ENCODE results near the gene APOA1.

The APOA1 gene

GRCh38 chr11:116837231-116838091 is at the start of gene APOA1:
Gene APOA1, minus strand, starts transcription at chr11:116837622. Its CDS starts 235 bp downstream, at chr11:116837387.
- no peaks in the 10 kb centered on the region for H3K27me3 Mint-ChIP-seq
- H3K9me3 Mint-ChIP-seq = no peaks in the 10 kb centered on the region
- no peaks in the 10 kb centered on the region for H3K36me3 Mint-ChIP-seq
- H3K4me1 Mint-ChIP-seq = peaks cover 12% of the 10 kb centered on the region
- H3K27ac Mint-ChIP-seq = no peak within 1 kb of the TSS
- no peak within 1 kb of the TSS for H3K4me3 Mint-ChIP-seq

- H3K27ac Mint-ChIP-seq = no peak overlapping the region
- no peaks in the 10 kb centered on the region for H3K9me3 Mint-ChIP-seq
- H3K36me3 Mint-ChIP-seq = peaks cover 1% of the 10 kb centered on the region
- peaks cover 20% of the 10 kb centered on the region for H3K4me1 Mint-ChIP-seq
- H3K27me3 Mint-ChIP-seq = no peaks in the 10 kb centered on the region
- no peak overlapping the region for H3K4me3 Mint-ChIP-seq
Measured at GRCh38 chr11:116885951-116886655, 48.7 kb upstream of the APOA1 start.

- Mint-ChIP-seq H3K27ac (no peak overlapping the region), H3K9me3 (no peaks in the 10 kb centered on the region), H3K36me3 (peaks cover 2% of the 10 kb centered on the region), H3K4me3 (no peak overlapping the region), H3K27me3 (no peaks in the 10 kb centered on the region), H3K4me1 (peaks cover 14% of the 10 kb centered on the region)
Measured at GRCh38 chr11:116882386-116882785, 45.0 kb upstream of the APOA1 start.

GRCh38 chr11:116881143-116881542 is 43.7 kb upstream of the APOA1 start:
- Mint-ChIP-seq H3K4me1 (peaks cover 14% of the 10 kb centered on the region), H3K27ac (no peak overlapping the region), H3K36me3 (peaks cover 2% of the 10 kb centered on the region), H3K4me3 (no peak overlapping the region), H3K9me3 (no peaks in the 10 kb centered on the region), H3K27me3 (no peaks in the 10 kb centered on the region)

- Mint-ChIP-seq H3K4me1 (peaks cover 14% of the 10 kb centered on the region), H3K36me3 (peaks cover 2% of the 10 kb centered on the region), H3K9me3 (no peaks in the 10 kb centered on the region), H3K4me3 (no peak overlapping the region), H3K27ac (peak overlapping the region; percentile 81), H3K27me3 (no peaks in the 10 kb centered on the region)
Measured at GRCh38 chr11:116879800-116880625, 42.6 kb upstream of the APOA1 start.

- Mint-ChIP-seq H3K27ac (no peak overlapping the region), H3K36me3 (peaks cover 11% of the 10 kb centered on the region), H3K9me3 (no peaks in the 10 kb centered on the region), H3K4me1 (peaks cover 8% of the 10 kb centered on the region), H3K27me3 (no peaks in the 10 kb centered on the region), H3K4me3 (no peak overlapping the region)
Measured at GRCh38 chr11:116876656-116877055, 39.2 kb upstream of the APOA1 start.

- peaks cover 5% of the 10 kb centered on the region for H3K4me1 Mint-ChIP-seq
- no peaks in the 10 kb centered on the region for H3K9me3 Mint-ChIP-seq
- H3K4me3 Mint-ChIP-seq = no peak overlapping the region
Measured at GRCh38 chr11:116875194-116875593, 37.8 kb upstream of the APOA1 start.

GRCh38 chr11:116874251-116874650 is 36.8 kb upstream of the APOA1 start:
- H3K27ac Mint-ChIP-seq = no peak overlapping the region
- H3K27me3 Mint-ChIP-seq = no peaks in the 10 kb centered on the region
- H3K4me3 Mint-ChIP-seq = no peak overlapping the region
- no peaks in the 10 kb centered on the region for H3K9me3 Mint-ChIP-seq
- peaks cover 21% of the 10 kb centered on the region for H3K36me3 Mint-ChIP-seq
- H3K4me1 Mint-ChIP-seq = no peaks in the 10 kb centered on the region

More at GRCh38 chr11:116875194-116875593, 37.8 kb upstream of the APOA1 start:
- Mint-ChIP-seq H3K36me3 (peaks cover 16% of the 10 kb centered on the region), H3K27me3 (no peaks in the 10 kb centered on the region), H3K27ac (peak overlapping the region; percentile 1)

GRCh38 chr11:116873381-116873780 is 36.0 kb upstream of the APOA1 start:
- Mint-ChIP-seq H3K36me3 (peaks cover 21% of the 10 kb centered on the region), H3K9me3 (no peaks in the 10 kb centered on the region), H3K27ac (no peak overlapping the region), H3K27me3 (no peaks in the 10 kb centered on the region), H3K4me3 (no peak overlapping the region), H3K4me1 (no peaks in the 10 kb centered on the region)

- Mint-ChIP-seq H3K9me3 (no peaks in the 10 kb centered on the region), H3K36me3 (peaks cover 25% of the 10 kb centered on the region), H3K27ac (no peak overlapping the region), H3K4me3 (no peak overlapping the region), H3K27me3 (no peaks in the 10 kb centered on the region), H3K4me1 (no peaks in the 10 kb centered on the region)
Measured at GRCh38 chr11:116871248-116871647, 33.8 kb upstream of the APOA1 start.

- Mint-ChIP-seq H3K4me1 (no peaks in the 10 kb centered on the region), H3K27ac (no peak overlapping the region), H3K36me3 (peaks cover 27% of the 10 kb centered on the region), H3K4me3 (no peak overlapping the region), H3K27me3 (no peaks in the 10 kb centered on the region), H3K9me3 (no peaks in the 10 kb centered on the region)
Measured at GRCh38 chr11:116870054-116870453, 32.6 kb upstream of the APOA1 start.

GRCh38 chr11:116869610-116870009 is 32.2 kb upstream of the APOA1 start:
- Mint-ChIP-seq H3K36me3 (peaks cover 27% of the 10 kb centered on the region), H3K27ac (no peak overlapping the region)

GRCh38 chr11:116868066-116868465 is 30.6 kb upstream of the APOA1 start:
- Mint-ChIP-seq H3K4me1 (no peaks in the 10 kb centered on the region), H3K27me3 (no peaks in the 10 kb centered on the region), H3K36me3 (peaks cover 28% of the 10 kb centered on the region), H3K4me3 (no peak overlapping the region), H3K9me3 (no peaks in the 10 kb centered on the region), H3K27ac (no peak overlapping the region)

More at GRCh38 chr11:116869610-116870009, 32.2 kb upstream of the APOA1 start:
- Mint-ChIP-seq H3K4me1 (no peaks in the 10 kb centered on the region), H3K4me3 (no peak overlapping the region), H3K27me3 (no peaks in the 10 kb centered on the region), H3K9me3 (no peaks in the 10 kb centered on the region)

- no peak overlapping the region for H3K27ac Mint-ChIP-seq
Measured at GRCh38 chr11:116867619-116868018, 30.2 kb upstream of the APOA1 start.

GRCh38 chr11:116866804-116867455 is 29.5 kb upstream of the APOA1 start:
- H3K36me3 Mint-ChIP-seq = peaks cover 24% of the 10 kb centered on the region
- no peaks in the 10 kb centered on the region for H3K27me3 Mint-ChIP-seq
- H3K4me3 Mint-ChIP-seq = no peak overlapping the region
- no peaks in the 10 kb centered on the region for H3K4me1 Mint-ChIP-seq
- H3K9me3 Mint-ChIP-seq = no peaks in the 10 kb centered on the region
- H3K27ac Mint-ChIP-seq = peak overlapping the region; percentile 24

More at GRCh38 chr11:116867619-116868018, 30.2 kb upstream of the APOA1 start:
- Mint-ChIP-seq H3K4me1 (no peaks in the 10 kb centered on the region), H3K36me3 (peaks cover 25% of the 10 kb centered on the region), H3K9me3 (no peaks in the 10 kb centered on the region), H3K27me3 (no peaks in the 10 kb centered on the region), H3K4me3 (no peak overlapping the region)
